KMS-11 (cell line): ENCODE data around the gene GALNT2.

Experiments used
- H2AFZ ChIP-seq: fragments of 200-600 bp; sonication (generic); 2 replicates; pipeline ENCODE4 v1.6.1; 2016; ENCODE audit warnings: antibody characterized with exemption, mixed run types, low read depth
- H3K27ac ChIP-seq: fragments of 200-600 bp; sonication (generic); 2 replicates; pipeline ENCODE4 v1.6.1; 2016; ENCODE audit warnings: mild to moderate bottlenecking, mixed run types
- H3K27me3 ChIP-seq: fragments of 200-600 bp; sonication (generic); 2 replicates; pipeline ENCODE4 v1.6.1; 2017; ENCODE audit warnings: mild to moderate bottlenecking, low read depth, mixed run types, moderate library complexity; ENCODE audit not compliant: insufficient read depth
- H3K36me3 ChIP-seq: fragments of 200-600 bp; sonication (generic); 2 replicates; pipeline ENCODE4 v1.6.1; 2017; ENCODE audit warnings: mild to moderate bottlenecking, mixed run types; ENCODE audit not compliant: insufficient read depth
- H3K4me1 ChIP-seq: fragments of 200-600 bp; sonication (generic); 2 replicates; pipeline ENCODE4 v1.6.1; 2016; ENCODE audit warnings: mild to moderate bottlenecking, low read depth, mixed run types; ENCODE audit not compliant: poor library complexity, severe bottlenecking
- H3K4me2 ChIP-seq: fragments of 200-600 bp; sonication (generic); 2 replicates; pipeline ENCODE4 v1.7.0; 2016; ENCODE audit warnings: mild to moderate bottlenecking, mixed run types
- H3K4me3 ChIP-seq: fragments of 200-600 bp; sonication (generic); IDR thresholded peaks from 2 replicates; pipeline ENCODE4 v1.6.1; 2017; ENCODE audit warnings: low read depth, low read length, mixed read lengths; ENCODE audit not compliant: insufficient read depth
- H3K79me2 ChIP-seq: fragments of 200-600 bp; sonication (generic); 2 replicates; pipeline ENCODE4 v1.6.1; 2016; ENCODE audit warnings: low read depth, mixed run types; ENCODE audit not compliant: insufficient read depth
- H3K9ac ChIP-seq: fragments of 200-600 bp; sonication (generic); 2 replicates; pipeline ENCODE4 v1.6.1; 2016; ENCODE audit warnings: mild to moderate bottlenecking, mixed run types
- H4K20me1 ChIP-seq: fragments of 200-600 bp; sonication (generic); 2 replicates; pipeline ENCODE4 v1.6.1; 2016; ENCODE audit warnings: mild to moderate bottlenecking, mixed run types; ENCODE audit not compliant: insufficient read depth
- TF ChIP-seq, protein P1 (sequence below): fragments of 200-600 bp; sonication (generic); conservative IDR thresholded peaks from 2 replicates; pipeline ENCODE4 v1.6.1; 2017; ENCODE audit warnings: low read depth, mild to moderate bottlenecking, antibody characterized with exemption, low read length, moderate library complexity, mixed read lengths

GALNT2 gene

DNA sequence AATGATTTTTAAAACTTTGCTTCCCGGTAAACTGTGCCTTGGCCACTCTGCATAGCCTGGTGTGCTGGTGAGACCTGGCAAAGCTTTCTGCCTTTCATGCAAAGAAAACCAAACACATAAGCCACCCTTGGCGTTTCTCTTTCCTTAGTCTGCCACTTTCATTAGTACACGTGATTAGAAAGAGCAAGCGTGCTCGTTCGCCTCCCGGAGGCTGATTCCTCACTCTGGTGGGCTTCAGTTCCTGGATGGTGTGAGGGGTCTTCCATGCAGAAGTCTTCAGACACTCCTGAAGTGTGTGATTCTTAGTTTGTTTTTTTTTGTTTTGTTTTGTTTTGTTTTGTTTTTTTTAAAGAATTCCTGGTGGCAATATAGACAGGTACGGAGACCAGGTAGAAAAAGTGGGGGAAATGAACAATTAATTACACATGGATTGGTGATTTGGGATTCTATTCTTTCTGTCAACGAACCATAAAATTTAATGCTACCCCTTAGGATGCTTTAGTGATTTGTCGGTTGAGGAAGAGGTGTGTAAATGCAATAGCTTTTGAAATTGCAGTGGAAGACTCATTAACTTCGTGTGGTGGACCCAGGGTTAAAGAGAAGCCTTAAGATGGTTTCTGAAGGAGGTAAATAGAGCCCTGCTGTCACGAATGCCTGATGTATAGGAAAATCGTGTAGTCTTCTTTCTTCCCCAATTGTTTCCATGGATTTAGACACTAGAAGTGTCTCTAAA, 2.1 kb downstream of the GALNT2 start:
- peak overlapping the region; percentile 95 for H3K4me3 ChIP-seq

DNA sequence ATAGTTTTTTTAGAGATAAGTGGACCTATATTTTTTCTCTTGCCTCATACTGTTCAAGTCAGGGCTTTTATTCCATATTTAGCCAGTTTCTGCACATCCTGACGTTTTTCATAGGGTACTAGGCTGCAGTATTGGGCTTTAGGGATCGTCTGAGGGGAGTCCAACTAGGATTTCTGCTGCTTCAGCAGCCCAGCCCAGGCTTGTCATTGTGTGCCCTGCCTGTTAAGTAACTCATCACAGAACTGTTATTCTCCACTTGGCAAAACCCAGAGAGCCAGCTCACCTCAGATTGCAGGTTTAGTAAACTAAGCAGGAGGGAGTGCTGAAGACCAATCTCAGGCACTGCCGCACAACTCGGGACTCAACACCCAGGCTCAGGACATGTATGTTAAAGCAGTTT, 2.8 kb downstream of the GALNT2 start:
- H3K4me1 ChIP-seq: peaks cover 68% of the 10 kb centered on the region
- peak overlapping the region; percentile 76 for H3K4me2 ChIP-seq
- TF ChIP-seq, protein P1, sequence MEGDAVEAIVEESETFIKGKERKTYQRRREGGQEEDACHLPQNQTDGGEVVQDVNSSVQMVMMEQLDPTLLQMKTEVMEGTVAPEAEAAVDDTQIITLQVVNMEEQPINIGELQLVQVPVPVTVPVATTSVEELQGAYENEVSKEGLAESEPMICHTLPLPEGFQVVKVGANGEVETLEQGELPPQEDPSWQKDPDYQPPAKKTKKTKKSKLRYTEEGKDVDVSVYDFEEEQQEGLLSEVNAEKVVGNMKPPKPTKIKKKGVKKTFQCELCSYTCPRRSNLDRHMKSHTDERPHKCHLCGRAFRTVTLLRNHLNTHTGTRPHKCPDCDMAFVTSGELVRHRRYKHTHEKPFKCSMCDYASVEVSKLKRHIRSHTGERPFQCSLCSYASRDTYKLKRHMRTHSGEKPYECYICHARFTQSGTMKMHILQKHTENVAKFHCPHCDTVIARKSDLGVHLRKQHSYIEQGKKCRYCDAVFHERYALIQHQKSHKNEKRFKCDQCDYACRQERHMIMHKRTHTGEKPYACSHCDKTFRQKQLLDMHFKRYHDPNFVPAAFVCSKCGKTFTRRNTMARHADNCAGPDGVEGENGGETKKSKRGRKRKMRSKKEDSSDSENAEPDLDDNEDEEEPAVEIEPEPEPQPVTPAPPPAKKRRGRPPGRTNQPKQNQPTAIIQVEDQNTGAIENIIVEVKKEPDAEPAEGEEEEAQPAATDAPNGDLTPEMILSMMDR: no peak
- peaks cover 75% of the 10 kb centered on the region for H3K79me2 ChIP-seq
- H3K4me3 ChIP-seq: no peak overlapping the region
- H2AFZ ChIP-seq: no peak overlapping the region
- H4K20me1 ChIP-seq: peaks cover 40% of the 10 kb centered on the region
- H3K27ac ChIP-seq: peak overlapping the region; percentile 59; the same call in 1 of the 2 replicates
- no peaks in the 10 kb centered on the region for H3K27me3 ChIP-seq
- no peaks in the 10 kb centered on the region for H3K36me3 ChIP-seq
- H3K9ac ChIP-seq: peak overlapping the region; percentile 82; the same call in 1 of the 2 replicates

More for the DNA sequence above, 2.1 kb downstream of the GALNT2 start:
- H4K20me1 ChIP-seq: peaks cover 40% of the 10 kb centered on the region
- 0 out of 2 replicates have a peak overlapping the region, but pooled peaks have one; percentile 0 for H2AFZ ChIP-seq
- H3K36me3 ChIP-seq: no peaks in the 10 kb centered on the region
- no peaks in the 10 kb centered on the region for H3K27me3 ChIP-seq
- H3K4me1 ChIP-seq: peaks cover 61% of the 10 kb centered on the region
- H3K4me2 ChIP-seq: peak overlapping the region; percentile 76
- TF ChIP-seq, protein P1: no peak
- H3K79me2 ChIP-seq: peaks cover 68% of the 10 kb centered on the region
- peak overlapping the region; percentile 82 for H3K9ac ChIP-seq
- H3K27ac ChIP-seq: peak overlapping the region; percentile 59

DNA sequence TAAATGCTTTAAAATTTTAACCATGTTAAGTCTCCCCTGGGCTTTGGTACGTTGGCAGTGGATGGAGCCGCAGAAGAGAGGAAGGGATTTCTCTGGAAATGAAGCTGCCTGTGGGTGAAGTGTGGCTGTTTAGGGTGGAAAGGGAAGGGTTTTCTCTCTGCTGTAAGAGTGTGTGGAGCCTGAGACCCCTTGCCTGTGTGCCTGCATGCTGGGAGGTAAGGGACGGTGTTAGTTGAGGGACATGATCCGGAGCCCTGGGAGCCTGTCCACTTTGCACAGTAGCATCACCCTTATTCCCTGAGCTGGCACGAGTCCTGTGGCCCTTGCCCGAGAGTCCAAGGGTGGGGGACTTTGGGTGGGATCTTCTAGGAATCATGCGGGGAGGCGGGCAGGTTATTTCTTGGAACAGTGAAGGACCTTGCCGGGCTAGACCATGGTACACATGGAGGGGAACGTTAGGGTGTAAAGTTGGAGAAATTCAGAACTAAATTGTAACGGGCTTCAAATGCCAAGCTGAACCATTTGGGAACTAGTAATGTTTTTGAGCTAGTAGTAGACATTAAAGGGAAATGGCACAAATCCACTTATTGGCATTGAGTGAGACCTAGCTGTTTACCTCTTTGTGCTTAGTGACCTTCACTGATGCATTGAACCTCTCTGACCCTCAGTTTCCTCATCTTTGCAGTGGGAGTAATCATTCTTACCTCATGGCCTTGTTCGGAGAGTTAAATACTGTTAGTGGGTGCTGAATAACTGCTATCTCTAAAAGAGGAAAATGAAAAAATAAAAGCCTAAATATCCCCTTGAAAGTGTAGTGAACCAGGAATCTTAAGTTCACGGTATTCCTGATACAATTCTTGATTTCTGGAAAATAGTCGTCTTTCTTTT, 3.5 kb downstream of the GALNT2 start:
- no peak overlapping the region for H3K9ac ChIP-seq
- no peaks in the 10 kb centered on the region for H3K27me3 ChIP-seq
- TF ChIP-seq, protein P1: no peak
- H3K4me1 ChIP-seq: peaks cover 65% of the 10 kb centered on the region
- peaks cover 83% of the 10 kb centered on the region for H3K79me2 ChIP-seq
- no peak overlapping the region for H2AFZ ChIP-seq
- H3K4me3 ChIP-seq: no peak overlapping the region
- peak overlapping the region; percentile 76 for H3K4me2 ChIP-seq
- H3K27ac ChIP-seq: no peak overlapping the region
- no peaks in the 10 kb centered on the region for H3K36me3 ChIP-seq
- H4K20me1 ChIP-seq: peaks cover 45% of the 10 kb centered on the region

DNA sequence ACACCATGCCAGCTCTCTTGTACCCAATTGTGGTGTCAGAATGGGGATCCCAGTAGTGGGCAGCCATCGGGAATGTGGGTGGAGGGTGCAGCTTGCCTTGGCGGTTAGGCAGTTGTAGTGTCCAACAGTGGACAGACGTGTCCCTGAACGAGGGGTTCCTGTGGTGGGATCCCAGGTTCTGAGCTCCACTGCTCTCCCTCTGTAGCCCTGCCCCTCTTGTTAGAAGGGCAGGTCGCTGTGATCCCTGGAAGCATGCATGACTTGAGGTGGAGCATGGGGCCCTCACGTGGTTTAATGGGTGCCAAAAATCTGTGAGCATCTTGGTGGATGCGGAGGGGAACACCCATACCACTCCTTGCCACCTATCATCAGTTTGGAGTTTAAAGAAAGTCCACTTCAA, 4.3 kb downstream of the GALNT2 start:
- Histone ChIP-seq H3K27me3 (no peaks in the 10 kb centered on the region), H4K20me1 (peaks cover 48% of the 10 kb centered on the region), H3K4me2 (peak overlapping the region; percentile 1; the same call in 1 of the 2 replicates), H2AFZ (no peak overlapping the region), H3K36me3 (no peaks in the 10 kb centered on the region), H3K79me2 (peaks cover 90% of the 10 kb centered on the region), H3K4me1 (peaks cover 67% of the 10 kb centered on the region), H3K27ac (no peak overlapping the region), H3K4me3 (no peak overlapping the region), H3K9ac (no peak overlapping the region)
- TF ChIP-seq, protein P1: no peak
